ENCODE measurements around the gene CARTPT. TPM values are rescaled to one million over a fixed set of nuclear protein-coding genes. Genes with fewer than 3 reads are reported as not detected.

Gene CARTPT
- total RNA-seq, 1 experiment from 2014 or later = not detected

GRCh38 chr5:71697967-71698366, 21.1 kb upstream of the CARTPT start:
- Mint-ChIP-seq H3K4me1 (ENCODE audit: low read depth, unreplicated experiment) (peaks cover 19% of the 10 kb centered on the region), H3K27me3 (ENCODE audit: insufficient read depth, unreplicated experiment) (no peaks in the 10 kb centered on the region), H3K27ac (ENCODE audit: unreplicated experiment) (no peak overlapping the region), H3K4me3 (ENCODE audit: unreplicated experiment) (no peak overlapping the region), H3K36me3 (ENCODE audit: insufficient read depth, unreplicated experiment) (peaks cover 5% of the 10 kb centered on the region), H3K9me3 (ENCODE audit: unreplicated experiment) (no peaks in the 10 kb centered on the region)
- DNase-seq = no peak
- peaks cover 24% of the 10 kb centered on the region for H3K4me1 ChIP-seq
- H3K27me3 ChIP-seq (replicated peaks; ENCODE audit: control insufficient read depth, insufficient read depth, low read length) = no peaks in the 10 kb centered on the region
- intact Hi-C loops (cut with micrococcal nuclease; ENCODE audit: unreplicated experiment) = no loop called here
- no TSS peak for BruUV-seq (replicated peaks)
- POLR2A ChIA-PET = no interaction called here
- no peaks in the 10 kb centered on the region for H3K36me3 ChIP-seq (ENCODE audit: control insufficient read depth, insufficient read depth, low read length)
- no peak overlapping the region for H3K4me3 ChIP-seq (ENCODE audit: low read depth, low read length)
- TF ChIP-seq, protein P1, sequence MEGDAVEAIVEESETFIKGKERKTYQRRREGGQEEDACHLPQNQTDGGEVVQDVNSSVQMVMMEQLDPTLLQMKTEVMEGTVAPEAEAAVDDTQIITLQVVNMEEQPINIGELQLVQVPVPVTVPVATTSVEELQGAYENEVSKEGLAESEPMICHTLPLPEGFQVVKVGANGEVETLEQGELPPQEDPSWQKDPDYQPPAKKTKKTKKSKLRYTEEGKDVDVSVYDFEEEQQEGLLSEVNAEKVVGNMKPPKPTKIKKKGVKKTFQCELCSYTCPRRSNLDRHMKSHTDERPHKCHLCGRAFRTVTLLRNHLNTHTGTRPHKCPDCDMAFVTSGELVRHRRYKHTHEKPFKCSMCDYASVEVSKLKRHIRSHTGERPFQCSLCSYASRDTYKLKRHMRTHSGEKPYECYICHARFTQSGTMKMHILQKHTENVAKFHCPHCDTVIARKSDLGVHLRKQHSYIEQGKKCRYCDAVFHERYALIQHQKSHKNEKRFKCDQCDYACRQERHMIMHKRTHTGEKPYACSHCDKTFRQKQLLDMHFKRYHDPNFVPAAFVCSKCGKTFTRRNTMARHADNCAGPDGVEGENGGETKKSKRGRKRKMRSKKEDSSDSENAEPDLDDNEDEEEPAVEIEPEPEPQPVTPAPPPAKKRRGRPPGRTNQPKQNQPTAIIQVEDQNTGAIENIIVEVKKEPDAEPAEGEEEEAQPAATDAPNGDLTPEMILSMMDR (IDR thresholded peaks at IDR 0.05; ENCODE audit: insufficient read depth in 1 of 2, low read depth in 1 of 2, low read length in 1 of 2, severe bottlenecking in 1 of 2, unreplicated experiment in 1 of 2) = peak; percentile 20 to 42
- CTCF ChIA-PET = interaction anchor here (0.9 kb wide), 1 partner anchor 8 kb away, joined by 3 read pairs; no protein-coding TSS in a partner anchor
- H3K9me3 ChIP-seq = no peaks in the 10 kb centered on the region

- Histone ChIP-seq H3K4me3 (ENCODE audit: low read depth, low read length) (no peak overlapping the region), H3K9me3 (no peaks in the 10 kb centered on the region), H3K36me3 (ENCODE audit: control insufficient read depth, insufficient read depth, low read length) (no peaks in the 10 kb centered on the region), H3K27me3 (replicated peaks; ENCODE audit: control insufficient read depth, insufficient read depth, low read length) (no peaks in the 10 kb centered on the region), H3K4me1 (peaks cover 17% of the 10 kb centered on the region)
- H3K27me3 Mint-ChIP-seq (ENCODE audit: insufficient read depth, unreplicated experiment) = no peaks in the 10 kb centered on the region
- TF ChIP-seq, protein P1 (IDR thresholded peaks at IDR 0.05; ENCODE audit: insufficient read depth in 1 of 2, low read depth in 1 of 2, low read length in 1 of 2, severe bottlenecking in 1 of 2, unreplicated experiment in 1 of 2) = no peak
- no peak for DNase-seq
- H3K27ac Mint-ChIP-seq (ENCODE audit: unreplicated experiment) = no peak overlapping the region
- no peaks in the 10 kb centered on the region for H3K9me3 Mint-ChIP-seq (ENCODE audit: unreplicated experiment)
- ChIA-PET POLR2A (no interaction called here), CTCF (no interaction called here)
- peaks cover 5% of the 10 kb centered on the region for H3K36me3 Mint-ChIP-seq (ENCODE audit: insufficient read depth, unreplicated experiment)
- BruUV-seq (replicated peaks) = no TSS peak
- H3K4me1 Mint-ChIP-seq (ENCODE audit: low read depth, unreplicated experiment) = peaks cover 11% of the 10 kb centered on the region
- intact Hi-C loops (cut with micrococcal nuclease; ENCODE audit: unreplicated experiment) = no loop called here
- no peak overlapping the region for H3K4me3 Mint-ChIP-seq (ENCODE audit: unreplicated experiment)
These were observed 19.8 kb upstream of the CARTPT start for GRCh38 chr5:71699233-71699632.

GRCh38 chr5:71699751-71700150, 19.3 kb upstream of the CARTPT start:
- H3K4me1 Mint-ChIP-seq (ENCODE audit: low read depth, unreplicated experiment) = peaks cover 7% of the 10 kb centered on the region
- TF ChIP-seq, protein P1 (IDR thresholded peaks at IDR 0.05; ENCODE audit: insufficient read depth in 1 of 2, low read depth in 1 of 2, low read length in 1 of 2, severe bottlenecking in 1 of 2, unreplicated experiment in 1 of 2) = no peak
- H3K27ac Mint-ChIP-seq (ENCODE audit: unreplicated experiment) = no peak overlapping the region
- no peaks in the 10 kb centered on the region for H3K36me3 ChIP-seq (ENCODE audit: control insufficient read depth, insufficient read depth, low read length)
- ChIA-PET CTCF (no interaction called here), POLR2A (no interaction called here)
- no peak overlapping the region for H3K4me3 Mint-ChIP-seq (ENCODE audit: unreplicated experiment)
- intact Hi-C loops (cut with micrococcal nuclease; ENCODE audit: unreplicated experiment) = no loop called here
- peaks cover 13% of the 10 kb centered on the region for H3K4me1 ChIP-seq
- BruUV-seq (replicated peaks) = no TSS peak
- no peaks in the 10 kb centered on the region for H3K27me3 ChIP-seq (replicated peaks; ENCODE audit: control insufficient read depth, insufficient read depth, low read length)
- no peak for DNase-seq
- peaks cover under 1% of the 10 kb centered on the region for H3K27me3 Mint-ChIP-seq (ENCODE audit: insufficient read depth, unreplicated experiment)
- no peak overlapping the region for H3K4me3 ChIP-seq (ENCODE audit: low read depth, low read length)
- peaks cover 5% of the 10 kb centered on the region for H3K36me3 Mint-ChIP-seq (ENCODE audit: insufficient read depth, unreplicated experiment)
- H3K9me3 ChIP-seq = no peaks in the 10 kb centered on the region
- H3K9me3 Mint-ChIP-seq (ENCODE audit: unreplicated experiment) = no peaks in the 10 kb centered on the region
